GM12873 (cell line): ENCODE data around the gene LPP.

Experiments
- TF ChIP-seq, protein P1 (sequence below): IDR thresholded peaks from 2 replicates; pipeline ENCODE4 v1.5.1; 2012; ENCODE audit warnings: low read depth, mild to moderate bottlenecking, moderate library complexity, low read length, control low read depth; ENCODE audit not compliant: insufficient read depth; ENCODE audit errors: missing control alignments

LPP gene

GRCh38 chr3:188926741-188927511 is 773.0 kb downstream of the LPP start:
- TF ChIP-seq, protein P1, sequence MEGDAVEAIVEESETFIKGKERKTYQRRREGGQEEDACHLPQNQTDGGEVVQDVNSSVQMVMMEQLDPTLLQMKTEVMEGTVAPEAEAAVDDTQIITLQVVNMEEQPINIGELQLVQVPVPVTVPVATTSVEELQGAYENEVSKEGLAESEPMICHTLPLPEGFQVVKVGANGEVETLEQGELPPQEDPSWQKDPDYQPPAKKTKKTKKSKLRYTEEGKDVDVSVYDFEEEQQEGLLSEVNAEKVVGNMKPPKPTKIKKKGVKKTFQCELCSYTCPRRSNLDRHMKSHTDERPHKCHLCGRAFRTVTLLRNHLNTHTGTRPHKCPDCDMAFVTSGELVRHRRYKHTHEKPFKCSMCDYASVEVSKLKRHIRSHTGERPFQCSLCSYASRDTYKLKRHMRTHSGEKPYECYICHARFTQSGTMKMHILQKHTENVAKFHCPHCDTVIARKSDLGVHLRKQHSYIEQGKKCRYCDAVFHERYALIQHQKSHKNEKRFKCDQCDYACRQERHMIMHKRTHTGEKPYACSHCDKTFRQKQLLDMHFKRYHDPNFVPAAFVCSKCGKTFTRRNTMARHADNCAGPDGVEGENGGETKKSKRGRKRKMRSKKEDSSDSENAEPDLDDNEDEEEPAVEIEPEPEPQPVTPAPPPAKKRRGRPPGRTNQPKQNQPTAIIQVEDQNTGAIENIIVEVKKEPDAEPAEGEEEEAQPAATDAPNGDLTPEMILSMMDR: no peak

DNA sequence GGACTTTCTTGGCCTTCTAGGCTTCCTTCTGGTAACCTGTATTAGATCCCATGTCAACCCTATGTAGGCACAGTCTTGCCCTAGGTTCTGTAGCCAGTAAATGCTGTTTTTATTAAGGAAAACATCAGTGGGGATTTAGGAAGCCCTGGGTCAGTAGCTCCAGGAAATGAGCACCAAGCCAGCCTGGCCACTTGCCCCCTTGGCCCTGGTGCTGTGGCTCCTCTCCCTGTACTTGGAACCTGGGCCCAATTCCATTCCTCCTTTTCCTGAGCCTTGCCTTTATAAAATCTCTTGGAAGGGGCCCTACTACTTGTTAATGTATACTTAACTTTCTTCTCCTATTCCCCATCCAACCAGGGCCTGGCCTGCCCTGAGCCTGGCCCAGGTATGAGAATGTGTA is 774.0 kb downstream of the LPP start:
- TF ChIP-seq, protein P1: no peak

DNA sequence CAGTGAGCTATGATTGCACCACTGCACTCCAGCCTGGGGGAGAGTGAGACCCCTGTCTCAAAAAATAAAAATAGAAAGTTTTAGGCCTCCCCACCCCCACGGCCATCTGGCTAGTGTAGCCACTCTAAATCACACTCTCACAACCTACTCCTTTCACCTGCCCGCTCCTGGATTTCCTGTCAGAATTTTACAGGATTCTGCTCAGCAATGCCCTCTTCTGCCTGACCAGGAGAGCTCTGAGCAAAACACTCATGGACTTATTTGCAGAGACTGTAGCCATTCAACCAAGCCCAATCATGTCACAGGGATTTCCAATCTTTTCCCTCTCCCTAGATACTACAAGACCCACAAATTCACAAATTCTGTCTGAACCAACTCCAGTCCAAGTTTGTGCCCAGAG is 775.2 kb downstream of the LPP start:
- TF ChIP-seq, protein P1: no peak

- TF ChIP-seq, protein P1: no peak
Measured at GRCh38 chr3:188931036-188931435, 777.1 kb downstream of the LPP start.

- TF ChIP-seq, protein P1: no peak
Measured at GRCh38 chr3:188931531-188931930, 777.6 kb downstream of the LPP start.

DNA sequence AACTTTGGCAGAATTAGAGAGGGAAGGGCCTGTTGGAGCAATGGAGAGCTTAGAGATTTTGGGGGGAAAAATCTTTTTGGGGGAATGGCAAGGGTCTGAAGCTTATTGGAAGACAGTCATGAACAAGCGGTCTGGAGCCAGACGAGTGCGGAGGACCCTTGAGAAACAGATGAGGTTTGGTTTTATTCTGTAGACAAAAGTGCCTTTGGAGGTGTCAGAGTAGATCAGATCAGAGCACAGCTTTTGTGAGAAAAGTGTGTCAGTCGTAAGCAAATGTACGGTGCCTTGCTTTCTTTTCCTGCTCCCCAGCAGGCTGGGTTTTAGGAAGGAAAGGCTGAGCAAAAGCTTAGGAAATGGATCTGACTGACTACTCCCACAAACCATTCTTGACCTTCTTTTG is 781.0 kb downstream of the LPP start:
- TF ChIP-seq, protein P1: no peak

DNA sequence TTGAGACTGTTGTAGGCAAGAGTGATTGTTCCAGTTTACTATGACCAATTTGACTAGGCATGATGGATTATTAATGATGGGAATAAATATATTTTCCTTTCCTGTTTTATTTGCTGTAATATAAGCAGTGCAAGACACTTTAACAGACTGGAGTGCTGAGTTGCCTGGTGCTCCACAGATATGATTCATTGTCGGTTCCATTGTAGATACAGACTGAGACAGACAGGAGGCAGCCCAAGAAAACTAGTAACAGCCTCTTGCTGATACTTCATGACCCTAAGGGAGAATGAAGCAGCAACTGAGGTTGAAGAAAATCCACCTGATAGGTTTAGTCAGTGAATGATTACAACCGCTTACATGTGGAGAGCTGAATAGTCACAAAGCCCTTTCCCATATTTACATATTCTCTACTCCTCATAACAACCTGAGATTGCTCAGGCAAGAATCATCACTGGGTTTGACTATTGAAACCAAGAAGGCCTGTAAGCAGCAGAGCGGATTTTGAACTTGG is 782.7 kb downstream of the LPP start:
- TF ChIP-seq, protein P1: no peak
